B cell (primary cell): ENCODE measurements around the gene RANBP10. TPM values are rescaled to one million over a fixed set of nuclear protein-coding genes. Genes with fewer than 3 reads are reported as not detected.

Experiments
- ATAC-seq: fragments of 200-7000 bp; cut with Tn5 transposase; one replicate; pipeline ENCODE4 v1.10.0; 2021; ENCODE audit warnings: low read depth, mild to moderate bottlenecking, moderate number of reproducible peaks, moderate library complexity
- CTCF ChIA-PET: fragments of 350-600 bp; sonication (Branson Sonifier 250); formaldehyde crosslinking; loops from one replicate; lab custom pipeline; 2021; ENCODE audit warnings: antibody characterized with exemption, inconsistent platforms; lab: Charles Lee
- POLR2A ChIA-PET: fragments of 350-600 bp; sonication (Branson Sonifier 250); formaldehyde crosslinking; loops from one replicate; lab custom pipeline; 2021; ENCODE audit warnings: antibody characterized with exemption; lab: Charles Lee
- DNase-seq: peaks from one replicate; pipeline ENCODE4 v3.0.0; 2013
- H2AFZ ChIP-seq: 2 replicates; pipeline ENCODE4 v1.6.1; 2012; ENCODE audit warnings: mild to moderate bottlenecking, low read depth, low read length; ENCODE audit not compliant: insufficient read depth, poor library complexity, severe bottlenecking
- H3K27ac ChIP-seq, 2 donors: 1 replicate in 1 of 2; 2 replicates in 1 of 2; pipeline ENCODE4 v1.5.1; 2012 to 2013; ENCODE audit warnings: low read length in 2 of 2, mild to moderate bottlenecking in 2 of 2, moderate library complexity in 1 of 2
- H3K27me3 ChIP-seq, 4 experiments: fragments of 200-600 bp in 1 of 4; sonication (generic) in 1 of 4; replicated peaks in 1 of 4; 1 replicate in 2 of 4; 2 replicates in 2 of 4; pipeline versions ENCODE4 v1.6.1 to v1.7.0; 2013 to 2016; ENCODE audit warnings: low read length in 3 of 4, mild to moderate bottlenecking in 2 of 4, mixed read lengths in 1 of 4, moderate library complexity in 1 of 4; ENCODE audit not compliant: insufficient read depth in 4 of 4, control insufficient read depth in 3 of 4; ENCODE audit errors: control extremely low read depth in 1 of 4
- H3K36me3 ChIP-seq, 2 experiments: replicated peaks in 1 of 2; 1 replicate in 1 of 2; 2 replicates in 1 of 2; pipeline versions ENCODE4 v1.6.1 to v1.7.1; 2013; ENCODE audit warnings: low read length in 1 of 2; ENCODE audit not compliant: insufficient read depth in 2 of 2, control insufficient read depth in 1 of 2; ENCODE audit errors: control extremely low read depth in 1 of 2, extremely low read depth in 1 of 2
- H3K4me1 ChIP-seq, 2 donors: fragments of 200-600 bp in 1 of 2; sonication (generic) in 1 of 2; 1 replicate in 1 of 2; 2 replicates in 1 of 2; pipeline versions ENCODE4 v1.5.1 to v1.6.1; 2013 to 2017; ENCODE audit warnings: low read length in 2 of 2; ENCODE audit not compliant: control insufficient read depth in 2 of 2, insufficient read depth in 2 of 2
- H3K4me2 ChIP-seq: replicated peaks from 2 replicates; pipeline ENCODE3; 2012; ENCODE audit warnings: mild to moderate bottlenecking, low read depth, low read length; ENCODE audit not compliant: poor library complexity, severe bottlenecking
- H3K4me3 ChIP-seq, 5 experiments: fragments of 200-600 bp in 1 of 5; sonication (generic) in 1 of 5; 1 replicate in 3 of 5; 2 replicates in 2 of 5; pipeline versions ENCODE4 v1.5.1 to v1.7.0; 2011 to 2016; ENCODE audit warnings: low read length in 4 of 5, mild to moderate bottlenecking in 4 of 5, low read depth in 2 of 5, control low read depth in 1 of 5, moderate library complexity in 1 of 5; ENCODE audit not compliant: insufficient read depth in 1 of 5; ENCODE audit errors: control extremely low read depth in 1 of 5, extremely low read depth in 1 of 5
- H3K79me2 ChIP-seq: fragments of 200-600 bp; sonication (generic); one replicate; pipeline ENCODE4 v1.6.0; 2016; ENCODE audit warnings: low read length; ENCODE audit not compliant: control insufficient read depth, insufficient read depth
- H3K9ac ChIP-seq: fragments of 200-600 bp; sonication (generic); 2 replicates; pipeline ENCODE4 v1.6.1; 2017; ENCODE audit warnings: mild to moderate bottlenecking, low read length, moderate library complexity
- H3K9me3 ChIP-seq, 3 donors: one replicate each; pipeline versions ENCODE4 v1.6.1 to v1.7.1; 2013; ENCODE audit warnings: low read length in 2 of 3; ENCODE audit not compliant: control insufficient read depth in 2 of 3, insufficient read depth in 1 of 3; ENCODE audit errors: control extremely low read depth in 1 of 3
- H4K20me1 ChIP-seq: 2 replicates; pipeline ENCODE4 v1.6.0; 2012; ENCODE audit warnings: mild to moderate bottlenecking, low read length; ENCODE audit not compliant: insufficient read depth, control insufficient read depth, poor library complexity, severe bottlenecking
- H3K27ac Mint-ChIP-seq: one replicate; pipeline ENCODE4 v1.8.0; 2021; ENCODE audit warnings: mixed read lengths
- H3K27me3 Mint-ChIP-seq: one replicate; pipeline ENCODE4 v1.8.0; 2021; ENCODE audit warnings: mixed read lengths
- H3K4me1 Mint-ChIP-seq: one replicate; pipeline ENCODE4 v1.8.0; 2021; ENCODE audit warnings: mixed read lengths
- H3K4me3 Mint-ChIP-seq: one replicate; pipeline ENCODE4 v1.8.0; 2021; ENCODE audit warnings: mixed read lengths
- H3K9me3 Mint-ChIP-seq: one replicate; pipeline ENCODE4 v1.8.0; 2022; ENCODE audit warnings: mixed read lengths; ENCODE audit not compliant: insufficient read depth
- CTCF ChIP-seq: fragments of 200-600 bp; IDR thresholded peaks from one replicate; pipeline ENCODE4 v1.8.0; 2022; ENCODE audit warnings: antibody characterized with exemption, mild to moderate bottlenecking
- EZH2 ChIP-seq: IDR thresholded peaks from 2 replicates; pipeline ENCODE4 v1.6.1; 2012; ENCODE audit warnings: borderline replicate concordance, low read depth, mild to moderate bottlenecking, moderate library complexity, low read length; ENCODE audit not compliant: insufficient read depth, poor library complexity, severe bottlenecking
- WGBS: methylation state at CpG from one replicate; pipeline ENCODE4 v1.1.5; 2013; ENCODE audit warnings: missing lambda C conversion rate; ENCODE audit not compliant: insufficient coverage; 5-methylcytosine and 5-hydroxymethylcytosine counted together
- intact Hi-C: fragments of 100-400 bp; cut with micrococcal nuclease; formaldehyde crosslinking; loops from one replicate; pipeline ENCODE4 v1.10.0; 2022
- polyA plus RNA-seq: library from polyadenylated mRNA; depleted of rRNA; stranded (reverse); fragments of >200 nt; gene quantifications from 2 replicates; pipeline ENCODE4 v1.2.3, GENCODE V29; 2012
- total RNA-seq, 2 donors: library from RNA; stranded (reverse); fragments of 120-200 nt in 1 of 2; gene quantifications; 1 replicate in 1 of 2; 2 replicates in 1 of 2; pipeline versions ENCODE4 v1.2.3 to v1.2.4, GENCODE V29; 2013 to 2022

The RANBP10 gene
- total and polyA plus RNA-seq, 2 donors (not counting 1 experiment from before 2014, with no cell fraction given), result 29.0 to 32.2 TPM

- H2AFZ ChIP-seq, result no peak overlapping the region
- H3K9ac ChIP-seq, result no peak overlapping the region
- intact Hi-C loops, result no loop called here
- H3K27ac ChIP-seq, result no peak overlapping the region
- ChIA-PET CTCF (no interaction called here), POLR2A (no interaction called here)
- Mint-ChIP-seq H3K4me3 (no peak overlapping the region), H3K4me1 (peaks cover 10% of the 10 kb centered on the region), H3K9me3 (no peaks in the 10 kb centered on the region), H3K27ac (no peak overlapping the region), H3K27me3 (no peaks in the 10 kb centered on the region)
- ATAC-seq (no peak), DNase-seq (no peak)
- no peak for TF ChIP-seq EZH2
- no peak for TF ChIP-seq CTCF
- no peak overlapping the region for H3K4me2 ChIP-seq
- no peaks in the 10 kb centered on the region for H3K4me1 ChIP-seq
- no peaks in the 10 kb centered on the region for H3K9me3 ChIP-seq
- WGBS, result 72% methylated on average over 3 of the region's 4 CpGs
- H3K36me3 ChIP-seq, result peaks cover 3 to 27% of the 10 kb centered on the region in 2 experiments
- no peak overlapping the region for H3K4me3 ChIP-seq
- no peaks in the 10 kb centered on the region for H3K27me3 ChIP-seq
- H3K79me2 ChIP-seq, result peaks cover 89% of the 10 kb centered on the region
- H4K20me1 ChIP-seq, result peaks cover 48% of the 10 kb centered on the region
Observed at GRCh38 chr16:67773099-67773498, 33.3 kb downstream of the RANBP10 start.

DNA sequence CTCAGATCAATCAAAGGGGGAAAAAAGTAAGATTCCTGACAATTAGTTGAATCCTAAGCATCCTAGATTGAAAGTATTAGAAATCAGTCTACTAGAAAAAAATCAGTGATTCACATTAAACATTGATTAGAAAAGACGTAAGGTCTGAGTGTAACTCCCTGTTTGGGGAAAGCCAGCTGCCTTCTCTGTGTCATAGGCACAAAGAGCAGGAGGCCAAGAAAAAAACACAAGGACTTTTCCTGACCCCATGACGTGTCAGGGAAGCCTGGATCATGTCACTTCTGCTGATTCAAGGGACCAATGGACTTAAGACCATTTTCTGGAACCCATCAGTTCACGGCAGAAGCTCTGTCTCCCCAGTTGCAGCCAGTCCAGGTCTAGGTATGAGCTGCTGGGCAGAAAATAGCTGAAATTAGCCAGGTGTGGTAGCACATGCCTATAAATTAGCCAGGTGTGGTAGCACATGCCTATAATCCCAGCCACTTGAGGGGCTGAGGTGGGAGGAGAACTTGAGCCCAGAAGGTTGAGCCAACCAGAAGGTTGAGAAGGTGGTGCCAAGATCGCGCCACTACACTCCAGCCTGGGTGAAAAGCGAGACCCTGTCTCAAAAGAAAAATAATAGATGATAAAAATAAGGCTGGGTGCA, 35.9 kb downstream of the RANBP10 start:
- TF ChIP-seq CTCF (no peak), EZH2 (no peak)
- H3K27ac ChIP-seq, result no peak overlapping the region
- no peak overlapping the region for H2AFZ ChIP-seq
- H3K4me2 ChIP-seq, result no peak overlapping the region
- H3K36me3 ChIP-seq, result peaks cover 7 to 34% of the 10 kb centered on the region in 2 experiments
- Mint-ChIP-seq H3K4me3 (no peak overlapping the region), H3K9me3 (no peaks in the 10 kb centered on the region), H3K27me3 (no peaks in the 10 kb centered on the region), H3K4me1 (peaks cover 6% of the 10 kb centered on the region), H3K27ac (no peak overlapping the region)
- H3K9me3 ChIP-seq, result no peaks in the 10 kb centered on the region
- 100% methylated on average over 5 of the region's 6 CpGs for WGBS
- ChIA-PET POLR2A (no interaction called here), CTCF (no interaction called here)
- H3K4me1 ChIP-seq, result no peaks in the 10 kb centered on the region
- no peaks in the 10 kb centered on the region for H3K27me3 ChIP-seq
- no peak overlapping the region for H3K9ac ChIP-seq
- intact Hi-C loops, result no loop called here
- H3K79me2 ChIP-seq, result peaks cover 87% of the 10 kb centered on the region
- ATAC-seq (no peak), DNase-seq (no peak)
- H3K4me3 ChIP-seq, result no peak overlapping the region
- H4K20me1 ChIP-seq, result peaks cover 45% of the 10 kb centered on the region
